GM10248 (cell line): ENCODE measurements around the gene KLF18.
"Not testable (repeated sequence)": the region's sequence is repeated elsewhere in the genome, so short reads cannot be mapped to it uniquely, and the experiment has no call there.

Source experiments
- CTCF ChIA-PET: fragments of 300-600 bp; sonication (Branson Sonifier 250); formaldehyde crosslinking; extraction: SDS; loops from one replicate; lab custom pipeline; 2021; ENCODE audit warnings: antibody characterized with exemption; lab: Yijun Ruan, JAX
- POLR2A ChIA-PET: fragments of 350-650 bp; sonication (Branson Sonifier 250); formaldehyde crosslinking; extraction: SDS; loops from one replicate; lab custom pipeline; 2020; ENCODE audit warnings: antibody characterized with exemption; lab: Yijun Ruan, JAX
- DNase-seq: peaks from one replicate; pipeline ENCODE4 v3.0.0; 2012; ENCODE audit errors: extremely low spot score
- CTCF ChIP-seq: IDR thresholded peaks from 2 replicates; pipeline ENCODE4 v1.5.1; 2012; ENCODE audit warnings: mild to moderate bottlenecking, low read depth; ENCODE audit errors: extremely low read depth, missing control alignments, control extremely low read depth

The KLF18 gene

GRCh38 chr1:44146536-44147361 lies 5.3 kb upstream of the KLF18 start:
- no peak for DNase-seq
- ChIA-PET POLR2A (no interaction called here), CTCF (no interaction called here)
- no peak for TF ChIP-seq CTCF

- no peak for DNase-seq
- ChIA-PET CTCF (no interaction called here), POLR2A (no interaction called here)
Observed at GRCh38 chr1:44144962-44145756, 3.7 kb upstream of the KLF18 start.

GRCh38 chr1:44139565-44139964 lies 1.9 kb downstream of the KLF18 start:
- CTCF ChIA-PET, POLR2A ChIA-PET, DNase-seq: not testable (repeated sequence)

More at GRCh38 chr1:44144962-44145756, 3.7 kb upstream of the KLF18 start:
- TF ChIP-seq CTCF, result no peak

GRCh38 chr1:44138239-44138638 lies 3.2 kb downstream of the KLF18 start:
- no peak for TF ChIP-seq CTCF
- ChIA-PET POLR2A (no interaction called here), CTCF (interaction anchor here (1.5 kb wide), 2 partner anchors 12 to 14 kb away, joined by 4 to 6 read pairs; no protein-coding TSS in a partner anchor)
- DNase-seq, result no peak

GRCh38 chr1:44135886-44136285 lies 5.5 kb downstream of the KLF18 start:
- ChIA-PET CTCF (interaction anchor here (0.8 to 1.4 kb wide), 3 partner anchors 9 to 43 kb away, joined by 3 to 4 read pairs (median 3); no protein-coding TSS in a partner anchor), POLR2A (no interaction called here)
- no peak for TF ChIP-seq CTCF

GRCh38 chr1:44134071-44134920 lies 7.1 kb downstream of the KLF18 start:
- POLR2A ChIA-PET, result no interaction called here
- CTCF ChIA-PET, result no interaction called here
- TF ChIP-seq CTCF, result no peak
- no peak for DNase-seq

More at GRCh38 chr1:44135886-44136285, 5.5 kb downstream of the KLF18 start:
- no peak for DNase-seq
